HG03066 (cell line): Measurements from ENCODE around the gene ABHD17A.

Experiments
- ATAC-seq: cut with Tn5 transposase; IDR thresholded peaks from one replicate; pipeline ENCODE4 v1.9.1; 2021; ENCODE audit warnings: low read depth; ENCODE audit not compliant: unreplicated experiment

ABHD17A gene

GRCh38 chr19:1865172-1866010 is 19.9 kb downstream of the ABHD17A start:
- ATAC-seq: no peak

GRCh38 chr19:1864480-1865171 is 20.7 kb downstream of the ABHD17A start:
- peak; percentile 44 for ATAC-seq

- peak; percentile 52 for ATAC-seq
Observed at GRCh38 chr19:1863638-1864479, 21.4 kb downstream of the ABHD17A start.

- ATAC-seq: no peak
Observed at GRCh38 chr19:1863328-1863637, 22.0 kb downstream of the ABHD17A start, which contains the start of gene KLF16. Gene KLF16, minus strand, starts transcription at chr19:1863579. Its CDS starts 82 bp downstream, at chr19:1863497.

- ATAC-seq: no peak
Observed at GRCh38 chr19:1862424-1863327, 22.6 kb downstream of the ABHD17A start.

- ATAC-seq: no peak
Observed at GRCh38 chr19:1862068-1862423, 23.2 kb downstream of the ABHD17A start.

GRCh38 chr19:1861599-1862031 is 23.7 kb downstream of the ABHD17A start:
- ATAC-seq: no peak

- no peak for ATAC-seq
Observed at GRCh38 chr19:1860821-1861598, 24.3 kb downstream of the ABHD17A start.

GRCh38 chr19:1860042-1860775 is 25.1 kb downstream of the ABHD17A start:
- ATAC-seq: no peak

- no peak for ATAC-seq
Observed at GRCh38 chr19:1859331-1859781, 25.9 kb downstream of the ABHD17A start.

GRCh38 chr19:1858412-1859081 is 26.7 kb downstream of the ABHD17A start:
- ATAC-seq: no peak

- no peak for ATAC-seq
Observed at GRCh38 chr19:1857648-1858326, 27.5 kb downstream of the ABHD17A start.

GRCh38 chr19:1856698-1857603 is 28.3 kb downstream of the ABHD17A start:
- no peak for ATAC-seq

- ATAC-seq: no peak
Observed at GRCh38 chr19:1856345-1856697, 29.0 kb downstream of the ABHD17A start.

- ATAC-seq: no peak
Observed at GRCh38 chr19:1855828-1856255, 29.5 kb downstream of the ABHD17A start.

- no peak for ATAC-seq
Observed at GRCh38 chr19:1855040-1855827, 30.1 kb downstream of the ABHD17A start.
